Gastrocnemius medialis (tissue), 4 donors: ENCODE results near the gene EPHA4. TPM values are rescaled to one million over a fixed set of nuclear protein-coding genes. Genes with fewer than 3 reads are reported as not detected.

ENCODE experiments used
- ATAC-seq, 2 donors: fragments of 150-250 bp; one replicate each; pipeline ENCODE4 v1.9.1; 2016
- DNase-seq, 2 donors: peaks; one replicate each; pipeline ENCODE4 v3.0.0-alpha.2; 2019
- H3K27ac ChIP-seq, 4 donors: fragments of 200-600 bp; sonication (generic); 1 replicate in 1 of 4; 2 replicates in 3 of 4; pipeline ENCODE4 v1.5.1; 2016 to 2018; ENCODE audit warnings: mild to moderate bottlenecking in 2 of 4, moderate library complexity in 1 of 4
- H3K27me3 ChIP-seq, 3 donors: fragments of 200-600 bp; sonication (generic) in 2 of 3; 1 replicate in 1 of 3; 2 replicates in 2 of 3; pipeline versions ENCODE4 v1.5.1 to v1.6.0; 2016 to 2019; ENCODE audit warnings: mild to moderate bottlenecking in 1 of 3, moderate library complexity in 1 of 3
- H3K36me3 ChIP-seq, 2 donors: fragments of 200-600 bp; sonication (generic) in 1 of 2; one replicate each; pipeline ENCODE4 v1.5.1; 2017 to 2018
- H3K4me1 ChIP-seq, 2 donors: fragments of 200-600 bp; sonication (generic) in 1 of 2; one replicate each; pipeline ENCODE4 v1.5.1; 2016 to 2017; ENCODE audit warnings: mild to moderate bottlenecking in 2 of 2
- H3K4me3 ChIP-seq, 4 donors: fragments of 200-600 bp; sonication (generic) in 3 of 4; 1 replicate in 1 of 4; 2 replicates in 3 of 4; pipeline ENCODE4 v1.5.1; 2016 to 2019; ENCODE audit warnings: mild to moderate bottlenecking in 2 of 4
- H3K9me3 ChIP-seq, 3 donors: fragments of 200-600 bp; sonication (generic) in 2 of 3; 1 replicate in 1 of 3; 2 replicates in 2 of 3; pipeline ENCODE4 v1.5.1; 2016 to 2019
- CTCF ChIP-seq, 5 experiments: fragments of 450-650 bp in 3 of 5; fragments of 200-600 bp in 2 of 5; sonication (generic) in 2 of 5; IDR thresholded peaks in 4 of 5; conservative IDR thresholded peaks in 1 of 5; 1 replicate in 4 of 5; 2 replicates in 1 of 5; pipeline ENCODE4 v1.5.1; 2016 to 2019; ENCODE audit warnings: antibody characterized with exemption in 5 of 5, mild to moderate bottlenecking in 3 of 5, moderate library complexity in 3 of 5
- POLR2A ChIP-seq, 2 donors: fragments of 450-650 bp; IDR thresholded peaks; one replicate each; pipeline ENCODE4 v1.6.1; 2017; ENCODE audit warnings: antibody characterized with exemption in 2 of 2, mild to moderate bottlenecking in 2 of 2, moderate library complexity in 2 of 2
- in situ Hi-C, 4 donors: fragments of 200-750 bp; cut with MboI; loops; one replicate each; pipeline versions ENCODE4 v1.15.0 to v1.8.0; 2017; ENCODE audit warnings: low sequenced_read_pairs in 4 of 4
- intact Hi-C: fragments of 100-400 bp; cut with DNase I; formaldehyde crosslinking; loops from one replicate; pipeline ENCODE4 v1.15.1; 2023; ENCODE audit warnings: low total_unique reads
- total RNA-seq, 4 donors: library from RNA; depleted of rRNA; stranded (reverse); fragments of >200 nt; gene quantifications; one replicate each; pipeline versions ENCODE4 v1.1.0 to v1.2.3, GENCODE V29; 2016

EPHA4 gene
- total RNA-seq, 4 donors from 2014 or later: 6.3 to 18.8 (median 13.0) TPM

- DNase-seq (no peak), ATAC-seq (no peak)
- H3K4me1 ChIP-seq: no peaks in the 10 kb centered on the region
- intact Hi-C loops (no loop called here), in situ Hi-C loops (no loop called here)
- no peaks in the 10 kb centered on the region for H3K27me3 ChIP-seq
- H3K36me3 ChIP-seq: no peaks in the 10 kb centered on the region
- H3K27ac ChIP-seq: no peak overlapping the region
- H3K9me3 ChIP-seq: no peaks in the 10 kb centered on the region
- no peak for TF ChIP-seq CTCF (IDR thresholded peaks at IDR 0.05 in 4 of 5, conservative IDR thresholded peaks at IDR 0.05 in 1 of 5)
- TF ChIP-seq POLR2A (IDR thresholded peaks at IDR 0.05): no peak
- H3K4me3 ChIP-seq: no peak overlapping the region
Observed at GRCh38 chr2:221405521-221405920, 166.6 kb downstream of the EPHA4 start.

GRCh38 chr2:221402072-221402471, 170.0 kb downstream of the EPHA4 start:
- no peaks in the 10 kb centered on the region for H3K27me3 ChIP-seq
- TF ChIP-seq POLR2A (IDR thresholded peaks at IDR 0.05) (no peak), CTCF (IDR thresholded peaks at IDR 0.05 in 4 of 5, conservative IDR thresholded peaks at IDR 0.05 in 1 of 5) (no peak)
- intact Hi-C loops: no loop called here
- no peaks in the 10 kb centered on the region for H3K36me3 ChIP-seq
- no peaks in the 10 kb centered on the region for H3K9me3 ChIP-seq
- H3K4me3 ChIP-seq: no peak overlapping the region
- DNase-seq (no peak), ATAC-seq (no peak)
- H3K4me1 ChIP-seq: no peaks in the 10 kb centered on the region
- in situ Hi-C loops: no loop called here
- H3K27ac ChIP-seq: no peak overlapping the region

- H3K27ac ChIP-seq: no peak overlapping the region
- H3K9me3 ChIP-seq: no peaks in the 10 kb centered on the region
- DNase-seq (no peak), ATAC-seq (no peak)
- H3K36me3 ChIP-seq: no peaks in the 10 kb centered on the region
- TF ChIP-seq CTCF (IDR thresholded peaks at IDR 0.05 in 4 of 5, conservative IDR thresholded peaks at IDR 0.05 in 1 of 5): no peak
- no peak for TF ChIP-seq POLR2A (IDR thresholded peaks at IDR 0.05)
- H3K27me3 ChIP-seq: no peaks in the 10 kb centered on the region
- in situ Hi-C loops (no loop called here), intact Hi-C loops (no loop called here)
- no peak overlapping the region for H3K4me3 ChIP-seq
- H3K4me1 ChIP-seq: no peaks in the 10 kb centered on the region
Observed at GRCh38 chr2:221400411-221400810, 171.7 kb downstream of the EPHA4 start.

GRCh38 chr2:221399183-221399582, 172.9 kb downstream of the EPHA4 start:
- Histone ChIP-seq H3K27ac (no peak overlapping the region), H3K36me3 (no peaks in the 10 kb centered on the region), H3K27me3 (no peaks in the 10 kb centered on the region), H3K4me3 (no peak overlapping the region), H3K9me3 (no peaks in the 10 kb centered on the region), H3K4me1 (no peaks in the 10 kb centered on the region)
- intact Hi-C loops (no loop called here), in situ Hi-C loops (no loop called here)
- ATAC-seq (no peak), DNase-seq (no peak)
- TF ChIP-seq CTCF (IDR thresholded peaks at IDR 0.05 in 4 of 5, conservative IDR thresholded peaks at IDR 0.05 in 1 of 5) (no peak), POLR2A (IDR thresholded peaks at IDR 0.05) (no peak)

- intact Hi-C loops: no loop called here
- Histone ChIP-seq H3K4me3 (no peak overlapping the region), H3K36me3 (no peaks in the 10 kb centered on the region), H3K27me3 (no peaks in the 10 kb centered on the region), H3K27ac (no peak overlapping the region), H3K9me3 (no peaks in the 10 kb centered on the region), H3K4me1 (no peaks in the 10 kb centered on the region)
- no peak for TF ChIP-seq POLR2A (IDR thresholded peaks at IDR 0.05)
- TF ChIP-seq CTCF (IDR thresholded peaks at IDR 0.05 in 4 of 5, conservative IDR thresholded peaks at IDR 0.05 in 1 of 5): no peak
- no peak for DNase-seq
- in situ Hi-C loops: no loop called here
- no peak for ATAC-seq
Observed at GRCh38 chr2:221397187-221397586, 174.9 kb downstream of the EPHA4 start.
